OCI-LY1 (cell line): ENCODE results near the gene OPN5.

Source experiments
- H2AFZ ChIP-seq: fragments of 200-600 bp; sonication (generic), shearing (Covaris generic); 2 replicates; pipeline ENCODE4 v1.6.0; 2014; ENCODE audit warnings: antibody characterized with exemption, mild to moderate bottlenecking, low read length
- H3F3A ChIP-seq: fragments of 200-600 bp; sonication (generic), shearing (Covaris generic); 2 replicates; pipeline ENCODE4 v1.6.0; 2014; ENCODE audit warnings: mild to moderate bottlenecking, antibody characterized with exemption, low read length, moderate library complexity; ENCODE audit not compliant: insufficient read depth
- H3K27ac ChIP-seq: fragments of 200-600 bp; sonication (generic); 2 replicates; pipeline ENCODE4 v1.5.1; 2014; ENCODE audit warnings: low read length, mixed run types, mild to moderate bottlenecking, low read depth; ENCODE audit not compliant: poor library complexity, severe bottlenecking
- H3K27me3 ChIP-seq: fragments of 200-600 bp; sonication (generic); 2 replicates; pipeline ENCODE4 v1.6.0; 2014; ENCODE audit warnings: antibody characterized with exemption, mild to moderate bottlenecking, low read length, moderate library complexity; ENCODE audit not compliant: insufficient read depth
- H3K36me3 ChIP-seq: fragments of 200-600 bp; sonication (generic); 2 replicates; pipeline ENCODE4 v1.6.1; 2014; ENCODE audit warnings: mild to moderate bottlenecking, antibody characterized with exemption, low read length, moderate library complexity, mixed read lengths; ENCODE audit not compliant: insufficient read depth
- H3K4me1 ChIP-seq: fragments of 200-600 bp; sonication (generic); 2 replicates; pipeline ENCODE4 v1.5.1; 2014; ENCODE audit warnings: mild to moderate bottlenecking, low read length, moderate library complexity; ENCODE audit not compliant: insufficient read depth, severe bottlenecking
- H3K4me2 ChIP-seq: fragments of 200-600 bp; sonication (generic), shearing (Covaris generic); 2 replicates; pipeline ENCODE4 v1.6.1; 2014; ENCODE audit warnings: low read length
- H3K4me3 ChIP-seq: fragments of 200-600 bp; sonication (generic); 2 replicates; pipeline ENCODE4 v1.5.1; 2014; ENCODE audit warnings: low read length, low read depth, mild to moderate bottlenecking, mixed read lengths; ENCODE audit not compliant: poor library complexity, severe bottlenecking
- H3K79me2 ChIP-seq: fragments of 200-600 bp; shearing (Covaris generic); 2 replicates; pipeline ENCODE4 v1.6.1; 2016; ENCODE audit warnings: mixed run types, low read length, mixed read lengths; ENCODE audit not compliant: insufficient read depth
- H3K9ac ChIP-seq: fragments of 200-600 bp; sonication (generic), shearing (Covaris generic); 2 replicates; pipeline ENCODE4 v1.6.1; 2014; ENCODE audit warnings: mild to moderate bottlenecking, low read length, mixed read lengths
- H3K9me2 ChIP-seq: fragments of 200-600 bp; sonication (generic), shearing (Covaris generic); 2 replicates; pipeline ENCODE4 v1.6.1; 2014; ENCODE audit warnings: low read depth, mild to moderate bottlenecking, low read length, mixed read lengths
- H3K9me3 ChIP-seq: fragments of 200-600 bp; shearing (Covaris generic); 2 replicates; pipeline ENCODE4 v1.6.1; 2014; ENCODE audit warnings: low read length, mixed read lengths
- H4K20me1 ChIP-seq: fragments of 200-600 bp; sonication (generic), shearing (Covaris generic); 2 replicates; pipeline ENCODE4 v1.6.0; 2016; ENCODE audit warnings: mild to moderate bottlenecking, low read length; ENCODE audit not compliant: insufficient read depth
- EZH2 ChIP-seq: fragments of 200-600 bp; sonication (generic), shearing (Covaris generic); IDR thresholded peaks from 2 replicates; pipeline ENCODE4 v1.8.0; 2017; ENCODE audit warnings: borderline replicate concordance, mixed run types, mild to moderate bottlenecking, antibody characterized with exemption, low read length, moderate library complexity, mixed read lengths
- TF ChIP-seq, protein P1 (sequence below): fragments of 200-600 bp; sonication (generic), shearing (Covaris generic); IDR thresholded peaks from 2 replicates; pipeline ENCODE4 v1.5.1; 2017; ENCODE audit warnings: mild to moderate bottlenecking, antibody characterized with exemption, low read length, moderate library complexity, mixed read lengths

The OPN5 gene, protein sequence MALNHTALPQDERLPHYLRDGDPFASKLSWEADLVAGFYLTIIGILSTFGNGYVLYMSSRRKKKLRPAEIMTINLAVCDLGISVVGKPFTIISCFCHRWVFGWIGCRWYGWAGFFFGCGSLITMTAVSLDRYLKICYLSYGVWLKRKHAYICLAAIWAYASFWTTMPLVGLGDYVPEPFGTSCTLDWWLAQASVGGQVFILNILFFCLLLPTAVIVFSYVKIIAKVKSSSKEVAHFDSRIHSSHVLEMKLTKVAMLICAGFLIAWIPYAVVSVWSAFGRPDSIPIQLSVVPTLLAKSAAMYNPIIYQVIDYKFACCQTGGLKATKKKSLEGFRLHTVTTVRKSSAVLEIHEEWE

DNA sequence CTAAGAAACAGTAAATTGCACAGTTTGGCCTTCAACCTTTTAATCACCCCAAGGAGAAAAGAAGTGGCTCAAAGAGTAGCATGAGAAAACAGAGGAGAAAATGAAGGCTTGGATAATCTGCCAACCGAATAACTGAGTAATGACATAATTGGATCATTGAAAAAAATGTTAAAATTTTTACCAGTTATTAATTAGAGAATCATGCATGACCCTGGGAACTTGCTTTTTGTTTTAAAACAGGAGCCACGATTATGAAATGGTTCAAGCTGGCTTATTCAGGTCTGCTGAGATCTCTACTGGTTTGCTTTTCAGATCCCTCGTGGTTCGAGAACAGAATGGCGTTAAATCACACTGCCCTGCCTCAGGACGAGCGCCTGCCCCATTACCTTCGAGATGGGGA is at the start of gene OPN5:
OPN5 (plus strand) TSS at position 301 of the 400 bp plus-strand sequence; CDS start at position 336, 35 bp downstream.
- H3K27me3 ChIP-seq: no peaks in the 10 kb centered on the region
- no peak for TF ChIP-seq EZH2
- TF ChIP-seq, protein P1, sequence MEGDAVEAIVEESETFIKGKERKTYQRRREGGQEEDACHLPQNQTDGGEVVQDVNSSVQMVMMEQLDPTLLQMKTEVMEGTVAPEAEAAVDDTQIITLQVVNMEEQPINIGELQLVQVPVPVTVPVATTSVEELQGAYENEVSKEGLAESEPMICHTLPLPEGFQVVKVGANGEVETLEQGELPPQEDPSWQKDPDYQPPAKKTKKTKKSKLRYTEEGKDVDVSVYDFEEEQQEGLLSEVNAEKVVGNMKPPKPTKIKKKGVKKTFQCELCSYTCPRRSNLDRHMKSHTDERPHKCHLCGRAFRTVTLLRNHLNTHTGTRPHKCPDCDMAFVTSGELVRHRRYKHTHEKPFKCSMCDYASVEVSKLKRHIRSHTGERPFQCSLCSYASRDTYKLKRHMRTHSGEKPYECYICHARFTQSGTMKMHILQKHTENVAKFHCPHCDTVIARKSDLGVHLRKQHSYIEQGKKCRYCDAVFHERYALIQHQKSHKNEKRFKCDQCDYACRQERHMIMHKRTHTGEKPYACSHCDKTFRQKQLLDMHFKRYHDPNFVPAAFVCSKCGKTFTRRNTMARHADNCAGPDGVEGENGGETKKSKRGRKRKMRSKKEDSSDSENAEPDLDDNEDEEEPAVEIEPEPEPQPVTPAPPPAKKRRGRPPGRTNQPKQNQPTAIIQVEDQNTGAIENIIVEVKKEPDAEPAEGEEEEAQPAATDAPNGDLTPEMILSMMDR: no peak
- no peak within 1 kb of the TSS for H3K4me3 ChIP-seq
- no peak within 1 kb of the TSS for H3K27ac ChIP-seq
- no peak within 1 kb of the TSS for H2AFZ ChIP-seq
- no peaks in the 10 kb centered on the region for H3K79me2 ChIP-seq
- no peak within 1 kb of the TSS for H3K4me2 ChIP-seq
- no peaks in the 10 kb centered on the region for H3F3A ChIP-seq
- no peaks in the 10 kb centered on the region for H4K20me1 ChIP-seq
- H3K36me3 ChIP-seq: no peaks in the 10 kb centered on the region
- H3K9me3 ChIP-seq: no peaks in the 10 kb centered on the region
- H3K9ac ChIP-seq: no peak within 1 kb of the TSS
- H3K9me2 ChIP-seq: no peaks in the 10 kb centered on the region
- no peaks in the 10 kb centered on the region for H3K4me1 ChIP-seq

DNA sequence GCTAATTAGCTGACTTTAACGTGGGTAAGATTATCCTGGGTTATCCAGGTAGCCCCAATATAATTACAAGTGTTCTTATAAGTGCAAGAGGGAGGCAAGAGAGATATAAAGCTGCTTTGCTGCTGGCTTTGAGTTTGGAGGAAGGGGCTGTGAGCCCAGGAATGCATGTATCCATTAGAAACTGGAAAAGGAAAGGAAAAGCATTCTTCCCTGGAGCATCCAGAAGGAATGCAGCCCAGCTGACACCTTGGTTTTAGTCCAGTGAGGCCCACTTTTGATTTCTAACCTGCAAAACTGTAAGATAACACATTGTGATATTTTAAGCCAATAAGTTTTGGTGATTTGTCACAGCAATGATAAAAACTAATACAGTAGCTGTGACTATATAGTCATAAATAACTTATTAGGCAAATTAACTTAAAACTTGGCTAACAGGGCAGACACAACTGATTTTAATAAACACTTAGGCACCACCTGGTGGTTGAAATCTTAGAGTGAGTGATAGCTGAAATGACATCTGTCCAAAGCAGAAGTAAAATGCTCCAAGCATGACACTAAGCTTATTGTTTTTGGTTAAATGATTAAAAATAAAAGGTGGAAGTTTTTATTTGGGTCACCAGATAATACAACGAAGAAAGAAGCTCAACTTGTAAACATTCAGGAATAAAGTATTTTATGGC is 47.8 kb upstream of the OPN5 start:
- no peak for TF ChIP-seq EZH2
- TF ChIP-seq, protein P1: peak; percentile 56

DNA sequence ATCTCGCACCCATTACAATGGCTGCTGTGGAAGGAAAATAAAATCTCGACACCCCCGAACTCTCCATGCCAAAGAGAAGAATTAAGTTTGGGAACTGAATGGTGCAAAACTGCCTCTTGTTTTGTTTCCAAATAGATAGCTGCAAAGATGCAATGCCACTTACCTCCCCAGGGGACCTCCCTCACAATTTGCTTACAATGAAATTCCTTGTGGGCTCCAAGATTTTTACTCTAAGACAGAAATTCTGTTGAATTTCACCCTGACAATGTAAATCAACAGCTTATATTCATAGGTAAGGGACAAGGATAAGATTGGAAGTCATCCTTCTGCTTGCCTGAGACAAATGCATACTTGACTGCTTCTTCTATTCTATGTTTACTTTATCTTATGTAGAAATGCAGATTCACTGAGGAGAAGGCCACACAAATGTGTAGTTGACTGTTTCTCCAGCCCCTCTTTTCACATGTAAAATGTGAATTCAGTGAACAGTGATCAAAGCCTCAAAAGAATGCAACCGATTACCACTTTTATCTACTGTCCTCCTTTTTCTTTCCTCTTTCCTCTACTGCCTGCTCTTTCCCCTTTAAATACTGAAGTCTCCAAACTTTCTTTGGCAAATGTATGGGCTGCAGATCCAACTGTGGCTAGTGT is 46.9 kb upstream of the OPN5 start:
- H2AFZ ChIP-seq: no peak overlapping the region

More for the DNA sequence above, 47.8 kb upstream of the OPN5 start:
- H3K9ac ChIP-seq: no peak overlapping the region
- H3K79me2 ChIP-seq: no peaks in the 10 kb centered on the region
- no peaks in the 10 kb centered on the region for H3K27me3 ChIP-seq
- no peak overlapping the region for H3K4me3 ChIP-seq
- no peaks in the 10 kb centered on the region for H3K36me3 ChIP-seq
- H3F3A ChIP-seq: no peaks in the 10 kb centered on the region
- H3K4me2 ChIP-seq: no peak overlapping the region
- H3K27ac ChIP-seq: no peak overlapping the region
- no peaks in the 10 kb centered on the region for H4K20me1 ChIP-seq
- H3K9me3 ChIP-seq: no peaks in the 10 kb centered on the region
- H2AFZ ChIP-seq: no peak overlapping the region
- no peaks in the 10 kb centered on the region for H3K9me2 ChIP-seq
- no peaks in the 10 kb centered on the region for H3K4me1 ChIP-seq

More for the DNA sequence above, 46.9 kb upstream of the OPN5 start:
- H3K36me3 ChIP-seq: no peaks in the 10 kb centered on the region
- no peak overlapping the region for H3K27ac ChIP-seq
- H3K9me3 ChIP-seq: no peaks in the 10 kb centered on the region
- TF ChIP-seq, protein P1: no peak
- no peak for TF ChIP-seq EZH2
- no peak overlapping the region for H3K9ac ChIP-seq
- no peaks in the 10 kb centered on the region for H3F3A ChIP-seq
- no peaks in the 10 kb centered on the region for H3K27me3 ChIP-seq
- H3K4me1 ChIP-seq: no peaks in the 10 kb centered on the region
- H4K20me1 ChIP-seq: no peaks in the 10 kb centered on the region
- no peak overlapping the region for H3K4me2 ChIP-seq
- no peak overlapping the region for H3K4me3 ChIP-seq
- no peaks in the 10 kb centered on the region for H3K9me2 ChIP-seq
- no peaks in the 10 kb centered on the region for H3K79me2 ChIP-seq
